H1 (cell line): ENCODE measurements around the gene STAT4.

Experiments
- CHD2 ChIP-seq: IDR thresholded peaks from 2 replicates; pipeline ENCODE4 v1.6.1; 2012; ENCODE audit warnings: low read length, improper control_type of control experiment
- HDAC2 ChIP-seq, 2 experiments: fragments of 300-600 bp in 1 of 2; sonication (generic) in 1 of 2; IDR thresholded peaks; 2 replicates each; pipeline ENCODE4 v1.6.1; 2011 to 2012; ENCODE audit warnings: low read depth in 2 of 2, low read length in 2 of 2, mild to moderate bottlenecking in 2 of 2, moderate library complexity in 2 of 2, borderline replicate concordance in 1 of 2, inconsistent platforms in 1 of 2
- JUN ChIP-seq: IDR thresholded peaks from 2 replicates; pipeline ENCODE4 v1.6.1; 2011; ENCODE audit warnings: low read depth, mild to moderate bottlenecking, improper control_type of control experiment, low read length
- JUND ChIP-seq: IDR thresholded peaks from 2 replicates; pipeline ENCODE4 v1.6.1; 2011; ENCODE audit warnings: mild to moderate bottlenecking, improper control_type of control experiment, low read length
- SRF ChIP-seq: IDR thresholded peaks from 2 replicates; pipeline ENCODE4 v1.6.1; 2011; ENCODE audit warnings: mild to moderate bottlenecking, low read depth, low read length, moderate library complexity
- ZNF274 ChIP-seq: IDR thresholded peaks from 2 replicates; pipeline ENCODE4 v1.7.0; 2012; ENCODE audit warnings: low read length, borderline replicate concordance; ENCODE audit errors: extremely low read depth
- TF ChIP-seq, protein P1 (sequence below): IDR thresholded peaks from 2 replicates; pipeline ENCODE4 v1.6.1; 2011; ENCODE audit warnings: low read depth, mild to moderate bottlenecking, low read length; ENCODE audit not compliant: insufficient read depth

DNA sequence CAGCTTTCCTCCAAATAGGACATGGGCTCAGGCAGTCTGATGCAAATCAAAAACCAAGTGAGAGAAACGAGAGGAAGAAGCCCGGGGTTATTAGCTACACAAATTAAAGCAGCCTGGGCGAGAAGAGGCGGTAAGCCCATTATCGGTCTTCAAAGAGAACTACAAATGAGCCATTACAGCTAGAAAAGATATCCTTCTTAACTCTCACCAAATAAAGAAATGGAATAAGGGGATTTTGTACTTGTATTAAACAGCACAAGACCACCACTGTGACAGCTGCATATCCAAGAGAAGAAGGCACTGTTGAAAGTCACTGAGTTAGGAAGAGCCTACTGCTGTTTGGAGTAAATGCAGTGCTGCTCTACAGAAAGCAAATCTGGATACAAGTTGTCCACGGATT lies 169.5 kb downstream of the STAT4 start:
- TF ChIP-seq ZNF274 (no peak), JUND (no peak), SRF (no peak), JUN (no peak), CHD2 (no peak), HDAC2 (IDR thresholded peaks at IDR 0.05; ENCODE audit: borderline replicate concordance in 1 of 2, low read depth in 2 of 2, low read length in 2 of 2) (no peak)
- TF ChIP-seq, protein P1, sequence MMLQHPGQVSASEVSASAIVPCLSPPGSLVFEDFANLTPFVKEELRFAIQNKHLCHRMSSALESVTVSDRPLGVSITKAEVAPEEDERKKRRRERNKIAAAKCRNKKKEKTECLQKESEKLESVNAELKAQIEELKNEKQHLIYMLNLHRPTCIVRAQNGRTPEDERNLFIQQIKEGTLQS: no peak
